Hindlimb muscle (tissue), 1 donor: ENCODE results near the gene SRGAP2B. TPM values are rescaled to one million over a fixed set of nuclear protein-coding genes. Genes with fewer than 3 reads are reported as not detected.
"Not testable (repeated sequence)": the region's sequence is repeated elsewhere in the genome, so short reads cannot be mapped to it uniquely, and the experiment has no call there.

Source experiments
- DNase-seq: peaks from one replicate; pipeline ENCODE4 v3.0.0-alpha.2; 2013
- polyA plus RNA-seq: library from polyadenylated mRNA; unstranded; fragments of 120-200 nt; gene quantifications from one replicate; pipeline ENCODE4 v1.2.1, GENCODE V29; 2013; ENCODE audit not compliant: insufficient read length

SRGAP2B gene
- polyA plus RNA-seq, 1 donor, result 48.0 TPM

- DNase-seq, result not testable (repeated sequence)
Observed at GRCh38 chr1:144941710-144942109, 153.4 kb downstream of the SRGAP2B start.

GRCh38 chr1:144940054-144940453, 155.1 kb downstream of the SRGAP2B start:
- DNase-seq, result not testable (repeated sequence)

GRCh38 chr1:144938627-144939026, 156.5 kb downstream of the SRGAP2B start:
- DNase-seq, result not testable (repeated sequence)

- DNase-seq, result not testable (repeated sequence)
Observed at GRCh38 chr1:144936186-144936732, 158.9 kb downstream of the SRGAP2B start.

GRCh38 chr1:144935310-144935709, 159.8 kb downstream of the SRGAP2B start:
- DNase-seq, result not testable (repeated sequence)

GRCh38 chr1:144933014-144933413, 162.1 kb downstream of the SRGAP2B start:
- DNase-seq, result not testable (repeated sequence)

- DNase-seq, result not testable (repeated sequence)
Observed at GRCh38 chr1:144932153-144932552, 163.0 kb downstream of the SRGAP2B start.

GRCh38 chr1:144931553-144931952, 163.6 kb downstream of the SRGAP2B start:
- not testable (repeated sequence) for DNase-seq

GRCh38 chr1:144930085-144930777, 164.9 kb downstream of the SRGAP2B start:
- not testable (repeated sequence) for DNase-seq

GRCh38 chr1:144927292-144927691, 167.8 kb downstream of the SRGAP2B start:
- not testable (repeated sequence) for DNase-seq

- DNase-seq, result not testable (repeated sequence)
Observed at GRCh38 chr1:144923640-144924039, 171.5 kb downstream of the SRGAP2B start.

- not testable (repeated sequence) for DNase-seq
Observed at GRCh38 chr1:144922785-144923184, 172.3 kb downstream of the SRGAP2B start.

GRCh38 chr1:144919106-144919505, 176.0 kb downstream of the SRGAP2B start:
- not testable (repeated sequence) for DNase-seq

GRCh38 chr1:144918027-144918603, 177.0 kb downstream of the SRGAP2B start:
- DNase-seq, result not testable (repeated sequence)

- not testable (repeated sequence) for DNase-seq
Observed at GRCh38 chr1:144917154-144918026, 177.7 kb downstream of the SRGAP2B start.

GRCh38 chr1:144913977-144914734, 181.0 kb downstream of the SRGAP2B start:
- DNase-seq, result not testable (repeated sequence)

- DNase-seq, result not testable (repeated sequence)
Observed at GRCh38 chr1:144913458-144913857, 181.7 kb downstream of the SRGAP2B start.

GRCh38 chr1:144910729-144911128, 184.4 kb downstream of the SRGAP2B start:
- not testable (repeated sequence) for DNase-seq

- not testable (repeated sequence) for DNase-seq
Observed at GRCh38 chr1:144900841-144901240, 194.3 kb downstream of the SRGAP2B start.

- DNase-seq, result not testable (repeated sequence)
Observed at GRCh38 chr1:144894454-144895201, 200.5 kb downstream of the SRGAP2B start.
